GM23248 (cell line): ENCODE results near the gene UFD1.

Experiments used
- EZH2 ChIP-seq: fragments of 200-600 bp; sonication (generic); IDR thresholded peaks from 2 replicates; pipeline ENCODE4 v1.6.1; 2018; ENCODE audit warnings: antibody characterized with exemption, mild to moderate bottlenecking; ENCODE audit not compliant: insufficient read depth, poor library complexity, severe bottlenecking
- EZH2phosphoT487 ChIP-seq: fragments of 200-600 bp; sonication (generic); IDR thresholded peaks from 2 replicates; pipeline ENCODE4 v1.6.1; 2018; ENCODE audit warnings: antibody characterized with exemption, moderate library complexity, mild to moderate bottlenecking, low read depth; ENCODE audit not compliant: insufficient read depth

DNA sequence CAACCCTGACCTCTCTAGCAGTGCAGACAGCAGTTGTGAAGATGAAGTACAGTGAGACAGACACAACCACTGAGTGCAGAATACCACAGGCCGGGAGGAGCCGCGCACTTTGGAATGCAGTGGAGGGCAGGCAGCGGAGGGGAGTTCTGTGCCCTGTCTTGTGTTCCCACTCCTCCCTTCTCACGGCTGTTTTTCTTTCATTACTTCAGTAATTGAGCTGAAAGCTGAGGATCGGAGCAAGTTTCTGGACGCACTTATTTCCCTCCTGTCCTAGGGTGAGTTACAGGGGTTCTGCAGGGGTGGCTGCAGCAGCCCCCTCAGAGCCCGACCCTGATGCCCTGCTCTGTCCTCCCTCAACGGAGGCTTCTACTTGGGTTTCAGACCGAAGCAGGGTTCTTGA, 39.6 kb upstream of the UFD1 start:
- TF ChIP-seq EZH2 (no peak), EZH2phosphoT487 (no peak)
